A549 (cell line): Measurements from ENCODE around the gene MRPL36. TPM values are rescaled to one million over a fixed set of nuclear protein-coding genes. Genes with fewer than 3 reads are reported as not detected.

ENCODE experiments used
- ATAC-seq, 2 experiments: fragments of 200-7000 bp in 1 of 2; fragments of >200 bp in 1 of 2; cut with Nextera tagmentation in 1 of 2; cut with Tn5 transposase in 1 of 2; 3 replicates each; pipeline versions ENCODE4 v1.8.0 to v1.9.1; 2018 to 2020; ENCODE audit warnings: mild to moderate bottlenecking in 1 of 2, moderate library complexity in 1 of 2
- CTCF ChIA-PET: fragments of 300-600 bp; sonication (Branson Sonifier 250); formaldehyde crosslinking; extraction: SDS; loops from one replicate; lab custom pipeline; 2021; ENCODE audit warnings: antibody characterized with exemption, inconsistent platforms; lab: Yijun Ruan, JAX
- POLR2A ChIA-PET: fragments of 350-600 bp; formaldehyde crosslinking; extraction: SDS; loops from one replicate; lab custom pipeline; 2021; ENCODE audit warnings: antibody characterized with exemption, inconsistent platforms; lab: Yijun Ruan, JAX
- DNase-seq, 2 experiments: peaks; one replicate each; pipeline versions ENCODE4 v3.0.0 to v3.0.0-alpha.2; 2011 to 2016; ENCODE audit warnings: low read depth in 1 of 2, low spot score in 1 of 2
- FAIRE-seq: peaks from 2 replicates; lab custom pipeline; 2011; peaks lifted over from hg19 to GRCh38; lab: Jason Lieb, UNC
- H3K27ac ChIP-seq, 2 experiments: fragments of >200 bp; sonication (Bioruptor Twin); formaldehyde crosslinking; 3 replicates each; pipeline ENCODE4 v1.5.1; 2016 to 2017
- H3K4me1 ChIP-seq: fragments of >200 bp; sonication (Bioruptor Twin); formaldehyde crosslinking; 3 replicates; pipeline ENCODE4 v1.6.1; 2016
- H3K4me2 ChIP-seq: fragments of >200 bp; sonication (Bioruptor Twin); formaldehyde crosslinking; 3 replicates; pipeline ENCODE4 v1.6.1; 2016
- H3K4me3 ChIP-seq: fragments of >200 bp; sonication (Bioruptor Twin); formaldehyde crosslinking; 3 replicates; pipeline ENCODE4 v1.5.1; 2016
- H3K9me3 ChIP-seq: fragments of >200 bp; sonication (Bioruptor Twin); formaldehyde crosslinking; 3 replicates; pipeline ENCODE4 v1.6.1; 2016
- CBX8 ChIP-seq: fragments of 200-600 bp; sonication (generic); IDR thresholded peaks from 2 replicates; pipeline ENCODE4 v1.6.1; 2016
- CEBPB ChIP-seq, 2 experiments: fragments of >200 bp in 1 of 2; sonication (Bioruptor Twin) in 1 of 2; formaldehyde crosslinking in 1 of 2; IDR thresholded peaks; 2 replicates each; pipeline ENCODE4 v1.6.1; 2012 to 2016
- CHD4 ChIP-seq: fragments of 200-600 bp; sonication (generic); IDR thresholded peaks from 2 replicates; pipeline ENCODE4 v1.6.1; 2016; ENCODE audit warnings: antibody characterized with exemption, mild to moderate bottlenecking, borderline replicate concordance
- ESRRA ChIP-seq: fragments of 150-350 bp; IDR thresholded peaks from 2 replicates; pipeline ENCODE4 v1.6.1; 2014; ENCODE audit warnings: mild to moderate bottlenecking, low read length, borderline replicate concordance
- FOSB ChIP-seq: fragments of 250-450 bp; sonication (Bioruptor Pico); IDR thresholded peaks from 2 replicates; pipeline ENCODE4 v1.5.0; 2020; ENCODE audit warnings: mild to moderate bottlenecking, moderate library complexity
- FOSL2 ChIP-seq, 2 experiments: fragments of 450-650 bp in 1 of 2; fragments of >200 bp in 1 of 2; sonication (Bioruptor Twin) in 1 of 2; formaldehyde crosslinking; IDR thresholded peaks; 2 replicates each; pipeline versions ENCODE4 v1.5.0 to v1.6.1; 2016 to 2020; ENCODE audit warnings: mild to moderate bottlenecking in 1 of 2, moderate library complexity in 1 of 2
- FOXS1 ChIP-seq: fragments of 250-450 bp; sonication (Bioruptor Pico); IDR thresholded peaks from 2 replicates; pipeline ENCODE4 v1.5.0; 2020; ENCODE audit warnings: mild to moderate bottlenecking, moderate library complexity
- JUNB ChIP-seq: fragments of >200 bp; sonication (Bioruptor Twin); formaldehyde crosslinking; IDR thresholded peaks from 2 replicates; pipeline ENCODE4 v1.6.1; 2016
- MAFK ChIP-seq: fragments of 450-650 bp; IDR thresholded peaks from 2 replicates; pipeline ENCODE4 v1.6.1; 2014; ENCODE audit not compliant: partially characterized antibody
- NPAS2 ChIP-seq: fragments of 250-450 bp; sonication (Bioruptor Pico); IDR thresholded peaks from 2 replicates; pipeline ENCODE4 v1.8.0; 2022; ENCODE audit warnings: mild to moderate bottlenecking, moderate library complexity, borderline replicate concordance
- POLR2AphosphoS2 ChIP-seq: conservative IDR thresholded peaks from 2 replicates; pipeline ENCODE4 v1.6.1; 2012; ENCODE audit warnings: low read length, improper control_type of control experiment, inconsistent platforms
- RCOR1 ChIP-seq: fragments of 150-350 bp; IDR thresholded peaks from 2 replicates; pipeline ENCODE4 v1.6.1; 2014; ENCODE audit warnings: antibody characterized with exemption, low read length, low read depth
- RNF2 ChIP-seq: fragments of 200-600 bp; sonication (generic); IDR thresholded peaks from 2 replicates; pipeline ENCODE4 v1.6.1; 2016; ENCODE audit warnings: low read depth, mild to moderate bottlenecking, antibody characterized with exemption, moderate library complexity, borderline replicate concordance
- TFCP2L1 ChIP-seq: fragments of 250-450 bp; sonication (Bioruptor Pico); IDR thresholded peaks from 2 replicates; pipeline ENCODE4 v1.5.0; 2021; ENCODE audit warnings: mild to moderate bottlenecking
- ZC3H11A ChIP-seq: fragments of 450-650 bp; IDR thresholded peaks from 2 replicates; pipeline ENCODE4 v1.6.1; 2014; ENCODE audit warnings: antibody characterized with exemption, mild to moderate bottlenecking
- ZSCAN20 ChIP-seq: fragments of 250-450 bp; sonication (Bioruptor Pico); IDR thresholded peaks from 2 replicates; pipeline ENCODE4 v1.8.0; 2022; ENCODE audit warnings: mild to moderate bottlenecking, moderate library complexity
- WGBS: methylation state at CpG from one replicate; pipeline ENCODE4 v1.1.6; 2017; ENCODE audit errors: missing lambda C conversion rate; 5-methylcytosine and 5-hydroxymethylcytosine counted together
- polyA plus RNA-seq, 4 experiments: library from polyadenylated mRNA; depleted of rRNA in 3 of 4; stranded (reverse); fragments of >200 nt; fragmentation: RNase III in 1 of 4; extraction: RNeasy Plus Mini Kit Qiagen cat#74134 plus additional on column Dnase treatment in 1 of 4; gene quantifications; 2 replicates in 3 of 4; 3 replicates in 1 of 4; pipeline ENCODE4 v1.2.3, GENCODE V29; 2011 to 2017
- TF ChIP-seq, protein P1 (sequence below): fragments of 200-600 bp; sonication (generic); IDR thresholded peaks from 2 replicates; pipeline ENCODE4 v1.6.1; 2016; ENCODE audit warnings: antibody characterized with exemption, mild to moderate bottlenecking, moderate library complexity
- TF ChIP-seq, protein P2 (sequence below): IDR thresholded peaks from 2 replicates; pipeline ENCODE4 v1.6.1; 2012; ENCODE audit warnings: low read depth, borderline replicate concordance
- TF ChIP-seq, protein P3 (sequence below): fragments of 250-450 bp; sonication (Bioruptor Pico); IDR thresholded peaks from 2 replicates; pipeline ENCODE4 v1.5.0; 2021; ENCODE audit warnings: mild to moderate bottlenecking, moderate library complexity, borderline replicate concordance
- TF ChIP-seq, protein P4 (sequence below): fragments of >200 bp; sonication (Bioruptor Twin); formaldehyde crosslinking; IDR thresholded peaks from 3 replicates; pipeline ENCODE4 v1.5.1; 2016
- TF ChIP-seq, protein P5 (sequence below): fragments of 150-350 bp; IDR thresholded peaks from 2 replicates; pipeline ENCODE4 v1.6.1; 2014; ENCODE audit warnings: low read depth, mild to moderate bottlenecking, low read length
- TF ChIP-seq, protein P6 (sequence below): fragments of >200 bp; sonication (Bioruptor Twin); formaldehyde crosslinking; IDR thresholded peaks from 2 replicates; pipeline ENCODE4 v1.6.1; 2016
- TF ChIP-seq, protein P7 (sequence below): fragments of 250-450 bp; sonication (Bioruptor Pico); IDR thresholded peaks from 2 replicates; pipeline ENCODE4 v1.5.0; 2020; ENCODE audit warnings: low read depth, mild to moderate bottlenecking, moderate library complexity

Gene MRPL36
- polyA plus RNA-seq, 2 of the 4 experiments (the other 2 are of a cell fraction): 114 to 127 TPM

DNA sequence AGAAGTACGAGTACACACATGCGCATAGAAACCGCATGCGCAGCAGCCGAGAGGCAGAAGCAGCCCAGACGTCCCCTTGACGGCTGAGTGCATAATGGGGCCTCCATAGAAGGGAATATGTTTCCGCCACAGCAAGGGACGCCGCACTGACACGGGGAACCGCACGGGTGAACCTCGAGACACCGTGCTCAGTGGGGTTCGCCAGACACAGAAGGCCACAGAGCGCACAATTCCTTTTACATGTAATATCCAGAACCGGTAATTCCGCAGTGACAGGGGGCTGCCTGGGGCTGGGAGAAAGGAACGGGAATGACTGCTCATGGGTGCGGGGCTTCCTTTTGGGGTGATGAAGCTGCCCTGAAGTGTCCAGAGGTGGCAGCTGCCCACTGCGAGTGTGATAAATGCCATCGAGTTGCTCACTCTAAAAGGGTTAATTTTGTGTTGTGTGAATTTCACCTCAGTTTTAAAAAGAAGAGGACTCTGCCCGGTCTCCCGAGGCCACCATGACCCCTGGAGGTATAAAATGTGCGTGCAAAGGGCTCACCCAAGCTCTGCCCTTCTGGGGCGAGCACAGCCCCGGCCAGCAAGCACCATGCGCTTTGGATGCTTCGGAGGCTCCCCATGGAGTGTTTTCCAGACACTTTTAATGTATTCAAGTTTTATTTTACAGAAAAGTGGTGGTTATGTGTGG lies 29.7 kb downstream of the MRPL36 start (continued):
- TF ChIP-seq, protein P1, sequence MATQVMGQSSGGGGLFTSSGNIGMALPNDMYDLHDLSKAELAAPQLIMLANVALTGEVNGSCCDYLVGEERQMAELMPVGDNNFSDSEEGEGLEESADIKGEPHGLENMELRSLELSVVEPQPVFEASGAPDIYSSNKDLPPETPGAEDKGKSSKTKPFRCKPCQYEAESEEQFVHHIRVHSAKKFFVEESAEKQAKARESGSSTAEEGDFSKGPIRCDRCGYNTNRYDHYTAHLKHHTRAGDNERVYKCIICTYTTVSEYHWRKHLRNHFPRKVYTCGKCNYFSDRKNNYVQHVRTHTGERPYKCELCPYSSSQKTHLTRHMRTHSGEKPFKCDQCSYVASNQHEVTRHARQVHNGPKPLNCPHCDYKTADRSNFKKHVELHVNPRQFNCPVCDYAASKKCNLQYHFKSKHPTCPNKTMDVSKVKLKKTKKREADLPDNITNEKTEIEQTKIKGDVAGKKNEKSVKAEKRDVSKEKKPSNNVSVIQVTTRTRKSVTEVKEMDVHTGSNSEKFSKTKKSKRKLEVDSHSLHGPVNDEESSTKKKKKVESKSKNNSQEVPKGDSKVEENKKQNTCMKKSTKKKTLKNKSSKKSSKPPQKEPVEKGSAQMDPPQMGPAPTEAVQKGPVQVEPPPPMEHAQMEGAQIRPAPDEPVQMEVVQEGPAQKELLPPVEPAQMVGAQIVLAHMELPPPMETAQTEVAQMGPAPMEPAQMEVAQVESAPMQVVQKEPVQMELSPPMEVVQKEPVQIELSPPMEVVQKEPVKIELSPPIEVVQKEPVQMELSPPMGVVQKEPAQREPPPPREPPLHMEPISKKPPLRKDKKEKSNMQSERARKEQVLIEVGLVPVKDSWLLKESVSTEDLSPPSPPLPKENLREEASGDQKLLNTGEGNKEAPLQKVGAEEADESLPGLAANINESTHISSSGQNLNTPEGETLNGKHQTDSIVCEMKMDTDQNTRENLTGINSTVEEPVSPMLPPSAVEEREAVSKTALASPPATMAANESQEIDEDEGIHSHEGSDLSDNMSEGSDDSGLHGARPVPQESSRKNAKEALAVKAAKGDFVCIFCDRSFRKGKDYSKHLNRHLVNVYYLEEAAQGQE: no peak
- TF ChIP-seq RCOR1 (no peak), TFCP2L1 (CRISPR knock-in tag) (no peak), CBX8 (no peak), CHD4 (no peak), ESRRA (no peak), MAFK (no peak)
- TF ChIP-seq, protein P2, sequence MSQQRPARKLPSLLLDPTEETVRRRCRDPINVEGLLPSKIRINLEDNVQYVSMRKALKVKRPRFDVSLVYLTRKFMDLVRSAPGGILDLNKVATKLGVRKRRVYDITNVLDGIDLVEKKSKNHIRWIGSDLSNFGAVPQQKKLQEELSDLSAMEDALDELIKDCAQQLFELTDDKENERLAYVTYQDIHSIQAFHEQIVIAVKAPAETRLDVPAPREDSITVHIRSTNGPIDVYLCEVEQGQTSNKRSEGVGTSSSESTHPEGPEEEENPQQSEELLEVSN: no peak
- TF ChIP-seq, protein P3, sequence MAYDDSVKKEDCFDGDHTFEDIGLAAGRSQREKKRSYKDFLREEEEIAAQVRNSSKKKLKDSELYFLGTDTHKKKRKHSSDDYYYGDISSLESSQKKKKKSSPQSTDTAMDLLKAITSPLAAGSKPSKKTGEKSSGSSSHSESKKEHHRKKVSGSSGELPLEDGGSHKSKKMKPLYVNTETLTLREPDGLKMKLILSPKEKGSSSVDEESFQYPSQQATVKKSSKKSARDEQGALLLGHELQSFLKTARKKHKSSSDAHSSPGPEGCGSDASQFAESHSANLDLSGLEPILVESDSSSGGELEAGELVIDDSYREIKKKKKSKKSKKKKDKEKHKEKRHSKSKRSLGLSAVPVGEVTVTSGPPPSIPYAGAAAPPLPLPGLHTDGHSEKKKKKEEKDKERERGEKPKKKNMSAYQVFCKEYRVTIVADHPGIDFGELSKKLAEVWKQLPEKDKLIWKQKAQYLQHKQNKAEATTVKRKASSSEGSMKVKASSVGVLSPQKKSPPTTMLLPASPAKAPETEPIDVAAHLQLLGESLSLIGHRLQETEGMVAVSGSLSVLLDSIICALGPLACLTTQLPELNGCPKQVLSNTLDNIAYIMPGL (CRISPR knock-in tag): no peak

DNA sequence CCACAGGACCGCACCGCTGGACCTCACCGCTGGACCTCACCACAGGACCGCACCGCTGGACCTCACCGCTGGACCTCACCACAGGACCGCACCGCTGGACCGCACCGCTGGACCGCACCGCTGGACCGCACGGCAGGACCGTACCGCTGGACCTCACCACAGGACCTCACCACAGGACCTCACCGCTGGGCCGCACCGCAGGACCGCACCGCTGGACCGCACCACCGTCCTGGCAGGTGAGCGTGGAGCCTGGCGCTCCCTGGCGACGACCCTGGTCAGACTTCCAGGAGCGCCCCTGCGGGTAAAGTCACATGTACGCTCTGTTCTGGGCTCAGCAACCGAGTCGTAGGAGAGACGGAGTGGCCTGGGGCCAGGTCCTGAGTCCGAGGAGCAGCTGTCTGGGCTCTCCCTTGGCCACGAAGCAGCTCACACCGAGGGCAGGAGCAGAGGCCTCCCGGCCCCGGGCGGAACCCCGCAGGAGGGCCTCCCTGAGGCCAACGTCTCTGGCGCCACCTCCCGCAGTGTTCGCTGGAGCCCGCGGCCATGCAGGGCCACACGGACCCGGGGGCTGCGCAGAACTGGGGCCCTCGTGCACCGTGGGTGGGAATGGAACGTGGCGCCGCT lies 30.5 kb downstream of the MRPL36 start:
- ChIA-PET CTCF (no interaction called here), POLR2A (no interaction called here)
- Histone ChIP-seq H3K9me3 (no peaks in the 10 kb centered on the region), H3K4me3 (no peak overlapping the region), H3K27ac (no peak overlapping the region), H3K4me2 (no peak overlapping the region), H3K4me1 (no peaks in the 10 kb centered on the region)
- ATAC-seq: no peak
- DNase-seq: no peak
- TF ChIP-seq ESRRA (no peak), TFCP2L1 (CRISPR knock-in tag) (no peak), FOSB (CRISPR knock-in tag) (no peak), POLR2AphosphoS2 (no peak), JUNB (no peak), FOXS1 (CRISPR knock-in tag) (no peak), ZC3H11A (no peak), CEBPB (IDR thresholded peaks at IDR 0.05) (no peak), NPAS2 (CRISPR knock-in tag) (no peak), RNF2 (no peak), ZSCAN20 (CRISPR knock-in tag) (no peak), FOSL2 (IDR thresholded peaks at IDR 0.05) (no peak), FOSL2 (CRISPR knock-in tag; IDR thresholded peaks at IDR 0.05) (no peak)
- TF ChIP-seq, protein P4, sequence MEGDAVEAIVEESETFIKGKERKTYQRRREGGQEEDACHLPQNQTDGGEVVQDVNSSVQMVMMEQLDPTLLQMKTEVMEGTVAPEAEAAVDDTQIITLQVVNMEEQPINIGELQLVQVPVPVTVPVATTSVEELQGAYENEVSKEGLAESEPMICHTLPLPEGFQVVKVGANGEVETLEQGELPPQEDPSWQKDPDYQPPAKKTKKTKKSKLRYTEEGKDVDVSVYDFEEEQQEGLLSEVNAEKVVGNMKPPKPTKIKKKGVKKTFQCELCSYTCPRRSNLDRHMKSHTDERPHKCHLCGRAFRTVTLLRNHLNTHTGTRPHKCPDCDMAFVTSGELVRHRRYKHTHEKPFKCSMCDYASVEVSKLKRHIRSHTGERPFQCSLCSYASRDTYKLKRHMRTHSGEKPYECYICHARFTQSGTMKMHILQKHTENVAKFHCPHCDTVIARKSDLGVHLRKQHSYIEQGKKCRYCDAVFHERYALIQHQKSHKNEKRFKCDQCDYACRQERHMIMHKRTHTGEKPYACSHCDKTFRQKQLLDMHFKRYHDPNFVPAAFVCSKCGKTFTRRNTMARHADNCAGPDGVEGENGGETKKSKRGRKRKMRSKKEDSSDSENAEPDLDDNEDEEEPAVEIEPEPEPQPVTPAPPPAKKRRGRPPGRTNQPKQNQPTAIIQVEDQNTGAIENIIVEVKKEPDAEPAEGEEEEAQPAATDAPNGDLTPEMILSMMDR: no peak
- TF ChIP-seq, protein P5, sequence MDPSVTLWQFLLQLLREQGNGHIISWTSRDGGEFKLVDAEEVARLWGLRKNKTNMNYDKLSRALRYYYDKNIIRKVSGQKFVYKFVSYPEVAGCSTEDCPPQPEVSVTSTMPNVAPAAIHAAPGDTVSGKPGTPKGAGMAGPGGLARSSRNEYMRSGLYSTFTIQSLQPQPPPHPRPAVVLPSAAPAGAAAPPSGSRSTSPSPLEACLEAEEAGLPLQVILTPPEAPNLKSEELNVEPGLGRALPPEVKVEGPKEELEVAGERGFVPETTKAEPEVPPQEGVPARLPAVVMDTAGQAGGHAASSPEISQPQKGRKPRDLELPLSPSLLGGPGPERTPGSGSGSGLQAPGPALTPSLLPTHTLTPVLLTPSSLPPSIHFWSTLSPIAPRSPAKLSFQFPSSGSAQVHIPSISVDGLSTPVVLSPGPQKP: no peak
- TF ChIP-seq, protein P6, sequence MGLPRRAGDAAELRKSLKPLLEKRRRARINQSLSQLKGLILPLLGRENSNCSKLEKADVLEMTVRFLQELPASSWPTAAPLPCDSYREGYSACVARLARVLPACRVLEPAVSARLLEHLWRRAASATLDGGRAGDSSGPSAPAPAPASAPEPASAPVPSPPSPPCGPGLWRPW: no peak
- TF ChIP-seq, protein P7, sequence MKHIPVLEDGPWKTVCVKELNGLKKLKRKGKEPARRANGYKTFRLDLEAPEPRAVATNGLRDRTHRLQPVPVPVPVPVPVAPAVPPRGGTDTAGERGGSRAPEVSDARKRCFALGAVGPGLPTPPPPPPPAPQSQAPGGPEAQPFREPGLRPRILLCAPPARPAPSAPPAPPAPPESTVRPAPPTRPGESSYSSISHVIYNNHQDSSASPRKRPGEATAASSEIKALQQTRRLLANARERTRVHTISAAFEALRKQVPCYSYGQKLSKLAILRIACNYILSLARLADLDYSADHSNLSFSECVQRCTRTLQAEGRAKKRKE (CRISPR knock-in tag): no peak
- no peak for FAIRE-seq
- 80% methylated on average over 2 of the region's 54 CpGs for WGBS
